Body of pancreas (tissue), 4 donors: ENCODE measurements around the gene LDLR.

Source experiments
- POLR2A ChIP-seq, 3 donors: fragments of 450-650 bp; IDR thresholded peaks; one replicate each; pipeline ENCODE4 v1.6.1; 2016; ENCODE audit warnings: antibody characterized with exemption in 3 of 3, mild to moderate bottlenecking in 2 of 3
- TF ChIP-seq, protein P1 (sequence below), 7 experiments: fragments of 450-650 bp in 4 of 7; fragments of 200-600 bp in 3 of 7; sonication (generic) in 3 of 7; IDR thresholded peaks; one replicate each; pipeline ENCODE4 v1.5.1; 2016 to 2019; ENCODE audit warnings: antibody characterized with exemption in 7 of 7

DNA sequence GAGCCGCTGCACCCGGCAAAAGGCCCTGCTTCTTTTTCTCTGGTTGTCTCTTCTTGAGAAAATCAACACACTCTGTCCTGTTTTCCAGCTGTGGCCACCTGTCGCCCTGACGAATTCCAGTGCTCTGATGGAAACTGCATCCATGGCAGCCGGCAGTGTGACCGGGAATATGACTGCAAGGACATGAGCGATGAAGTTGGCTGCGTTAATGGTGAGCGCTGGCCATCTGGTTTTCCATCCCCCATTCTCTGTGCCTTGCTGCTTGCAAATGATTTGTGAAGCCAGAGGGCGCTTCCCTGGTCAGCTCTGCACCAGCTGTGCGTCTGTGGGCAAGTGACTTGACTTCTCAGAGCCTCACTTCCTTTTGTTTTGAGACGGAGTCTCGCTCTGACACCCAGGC is 17.2 kb downstream of the LDLR start:
- TF ChIP-seq, protein P1, sequence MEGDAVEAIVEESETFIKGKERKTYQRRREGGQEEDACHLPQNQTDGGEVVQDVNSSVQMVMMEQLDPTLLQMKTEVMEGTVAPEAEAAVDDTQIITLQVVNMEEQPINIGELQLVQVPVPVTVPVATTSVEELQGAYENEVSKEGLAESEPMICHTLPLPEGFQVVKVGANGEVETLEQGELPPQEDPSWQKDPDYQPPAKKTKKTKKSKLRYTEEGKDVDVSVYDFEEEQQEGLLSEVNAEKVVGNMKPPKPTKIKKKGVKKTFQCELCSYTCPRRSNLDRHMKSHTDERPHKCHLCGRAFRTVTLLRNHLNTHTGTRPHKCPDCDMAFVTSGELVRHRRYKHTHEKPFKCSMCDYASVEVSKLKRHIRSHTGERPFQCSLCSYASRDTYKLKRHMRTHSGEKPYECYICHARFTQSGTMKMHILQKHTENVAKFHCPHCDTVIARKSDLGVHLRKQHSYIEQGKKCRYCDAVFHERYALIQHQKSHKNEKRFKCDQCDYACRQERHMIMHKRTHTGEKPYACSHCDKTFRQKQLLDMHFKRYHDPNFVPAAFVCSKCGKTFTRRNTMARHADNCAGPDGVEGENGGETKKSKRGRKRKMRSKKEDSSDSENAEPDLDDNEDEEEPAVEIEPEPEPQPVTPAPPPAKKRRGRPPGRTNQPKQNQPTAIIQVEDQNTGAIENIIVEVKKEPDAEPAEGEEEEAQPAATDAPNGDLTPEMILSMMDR (IDR thresholded peaks at IDR 0.05), result no peak
- TF ChIP-seq POLR2A (IDR thresholded peaks at IDR 0.05), result no peak
